Neural progenitor cell (in vitro differentiated cells): Measurements from ENCODE around the gene LITAFD. TPM values are rescaled to one million over a fixed set of nuclear protein-coding genes. Genes with fewer than 3 reads are reported as not detected.

Experiments
- DNase-seq: peaks from one replicate; pipeline ENCODE4 v3.0.0-alpha.2; 2016; ENCODE audit warnings: low spot score
- H2AFZ ChIP-seq: fragments of 200-600 bp; sonication (generic); replicated peaks from 2 replicates; pipeline ENCODE4 v1.6.1; 2016; ENCODE audit warnings: antibody characterized with exemption
- H3F3A ChIP-seq: fragments of 200-600 bp; sonication (generic); 2 replicates; pipeline ENCODE4 v1.6.1; 2016; ENCODE audit warnings: antibody characterized with exemption, low read depth
- H3K27ac ChIP-seq: fragments of 200-600 bp; sonication (generic); 2 replicates; pipeline ENCODE4 v1.5.1; 2016; ENCODE audit warnings: mild to moderate bottlenecking
- H3K27me3 ChIP-seq: fragments of 200-600 bp; sonication (generic); 2 replicates; pipeline ENCODE4 v1.6.1; 2016; ENCODE audit warnings: mild to moderate bottlenecking, moderate library complexity
- H3K36me3 ChIP-seq: fragments of 200-600 bp; sonication (generic); 2 replicates; pipeline ENCODE4 v1.5.1; 2016
- H3K4me1 ChIP-seq: fragments of 200-600 bp; sonication (generic); 2 replicates; pipeline ENCODE4 v1.6.1; 2016; ENCODE audit warnings: mixed run types
- H3K4me2 ChIP-seq: fragments of 200-600 bp; sonication (generic); 2 replicates; pipeline ENCODE4 v1.6.1; 2016
- H3K4me3 ChIP-seq: fragments of 200-600 bp; sonication (generic); 2 replicates; pipeline ENCODE4 v1.5.1; 2016
- H3K79me2 ChIP-seq: fragments of 200-600 bp; sonication (generic); 2 replicates; pipeline ENCODE4 v1.6.1; 2016; ENCODE audit warnings: low read depth
- H3K9ac ChIP-seq: fragments of 200-600 bp; sonication (generic); 2 replicates; pipeline ENCODE4 v1.6.1; 2016
- H3K9me3 ChIP-seq: fragments of 200-600 bp; sonication (generic); 2 replicates; pipeline ENCODE4 v1.5.1; 2016; ENCODE audit warnings: low read depth
- H4K20me1 ChIP-seq: fragments of 200-600 bp; sonication (generic); 2 replicates; pipeline ENCODE4 v1.6.1; 2016; ENCODE audit warnings: low read depth
- H3K27ac Mint-ChIP-seq: 3 replicates; pipeline ENCODE4 v1.8.0; 2021; ENCODE audit warnings: mixed read lengths
- H3K27me3 Mint-ChIP-seq: 2 replicates; pipeline ENCODE4 v1.8.0; 2022; ENCODE audit warnings: low read depth, mild to moderate bottlenecking, inconsistent platforms, moderate library complexity, mixed read lengths; ENCODE audit not compliant: insufficient read depth
- H3K36me3 Mint-ChIP-seq: 3 replicates; pipeline ENCODE4 v1.8.0; 2021; ENCODE audit warnings: mixed read lengths
- H3K4me1 Mint-ChIP-seq: 3 replicates; pipeline ENCODE4 v1.8.0; 2021; ENCODE audit warnings: mixed read lengths
- H3K4me3 Mint-ChIP-seq: 3 replicates; pipeline ENCODE4 v1.8.0; 2021; ENCODE audit warnings: mild to moderate bottlenecking, moderate library complexity, mixed read lengths
- H3K9me3 Mint-ChIP-seq: 3 replicates; pipeline ENCODE4 v1.8.0; 2020; ENCODE audit warnings: mixed read lengths
- CTCF ChIP-seq: fragments of 200-600 bp; sonication (generic); IDR thresholded peaks from 2 replicates; pipeline ENCODE4 v1.5.1; 2017; ENCODE audit warnings: antibody characterized with exemption, mild to moderate bottlenecking
- EZH2 ChIP-seq: fragments of 200-600 bp; sonication (generic); IDR thresholded peaks from 2 replicates; pipeline ENCODE4 v1.6.1; 2017; ENCODE audit warnings: antibody characterized with exemption, mild to moderate bottlenecking, moderate library complexity
- EZH2phosphoT487 ChIP-seq: fragments of 200-600 bp; sonication (generic); IDR thresholded peaks from 2 replicates; pipeline ENCODE4 v1.6.1; 2017; ENCODE audit warnings: antibody characterized with exemption
- total RNA-seq: library from RNA; depleted of rRNA; stranded (reverse); fragments of >200 nt; gene quantifications from 2 replicates; pipeline ENCODE4 v1.2.3, GENCODE V29; 2015; ENCODE audit warnings: low replicate concordance

Gene LITAFD
- total RNA-seq, 1 donor from 2014 or later: not detected

- peaks cover 21% of the 10 kb centered on the region for H3K4me1 Mint-ChIP-seq
- H3K27me3 ChIP-seq: no peaks in the 10 kb centered on the region
- H3K4me1 ChIP-seq: no peaks in the 10 kb centered on the region
- no peak overlapping the region for H3K4me3 ChIP-seq
- H3K27me3 Mint-ChIP-seq: peaks cover 4% of the 10 kb centered on the region
- no peaks in the 10 kb centered on the region for H3K36me3 ChIP-seq
- peaks cover 34% of the 10 kb centered on the region for H3K36me3 Mint-ChIP-seq
- peaks cover 5% of the 10 kb centered on the region for H3F3A ChIP-seq
- DNase-seq: no peak
- no peak overlapping the region for H3K9ac ChIP-seq
- H4K20me1 ChIP-seq: peaks cover 100% of the 10 kb centered on the region
- peaks cover 100% of the 10 kb centered on the region for H3K79me2 ChIP-seq
- no peak overlapping the region for H3K27ac ChIP-seq
- H2AFZ ChIP-seq: no peak overlapping the region
- TF ChIP-seq EZH2phosphoT487 (no peak), EZH2 (no peak), CTCF (no peak)
- no peak overlapping the region for H3K4me2 ChIP-seq
- no peak overlapping the region for H3K4me3 Mint-ChIP-seq
- H3K9me3 ChIP-seq: no peaks in the 10 kb centered on the region
- H3K27ac Mint-ChIP-seq: no peak overlapping the region
- H3K9me3 Mint-ChIP-seq: peaks cover 2% of the 10 kb centered on the region
Observed at GRCh38 chr16:8929086-8929748, 47.1 kb downstream of the LITAFD start.

- Histone ChIP-seq H3K4me3 (no peak overlapping the region), H3K4me1 (peaks cover 3% of the 10 kb centered on the region), H3K36me3 (no peaks in the 10 kb centered on the region), H3K27me3 (no peaks in the 10 kb centered on the region), H3K79me2 (peaks cover 100% of the 10 kb centered on the region), H2AFZ (no peak overlapping the region), H3K9ac (no peak overlapping the region), H4K20me1 (peaks cover 100% of the 10 kb centered on the region), H3F3A (peaks cover 5% of the 10 kb centered on the region), H3K4me2 (no peak overlapping the region), H3K9me3 (no peaks in the 10 kb centered on the region), H3K27ac (no peak overlapping the region)
- no peak overlapping the region for H3K4me3 Mint-ChIP-seq
- no peak for TF ChIP-seq EZH2
- TF ChIP-seq CTCF: no peak
- TF ChIP-seq EZH2phosphoT487: no peak
- H3K4me1 Mint-ChIP-seq: peaks cover 39% of the 10 kb centered on the region
- DNase-seq: peak; percentile 81
- H3K36me3 Mint-ChIP-seq: peaks cover 25% of the 10 kb centered on the region
- H3K27me3 Mint-ChIP-seq: peaks cover 2% of the 10 kb centered on the region
- H3K27ac Mint-ChIP-seq: no peak overlapping the region
- H3K9me3 Mint-ChIP-seq: peaks cover 2% of the 10 kb centered on the region
Observed at GRCh38 chr16:8931859-8932258, 49.7 kb downstream of the LITAFD start.

- peaks cover 37% of the 10 kb centered on the region for H3K4me1 Mint-ChIP-seq
- Histone ChIP-seq H3K4me3 (no peak overlapping the region), H3K79me2 (peaks cover 100% of the 10 kb centered on the region), H3K4me1 (peaks cover 3% of the 10 kb centered on the region), H2AFZ (no peak overlapping the region), H3K9me3 (no peaks in the 10 kb centered on the region), H3K36me3 (no peaks in the 10 kb centered on the region), H3K4me2 (no peak overlapping the region), H4K20me1 (peaks cover 100% of the 10 kb centered on the region), H3K27ac (no peak overlapping the region), H3F3A (peaks cover 5% of the 10 kb centered on the region), H3K27me3 (no peaks in the 10 kb centered on the region), H3K9ac (no peak overlapping the region)
- H3K4me3 Mint-ChIP-seq: no peak overlapping the region
- peaks cover 2% of the 10 kb centered on the region for H3K27me3 Mint-ChIP-seq
- peaks cover 5% of the 10 kb centered on the region for H3K36me3 Mint-ChIP-seq
- TF ChIP-seq EZH2: no peak
- no peak for TF ChIP-seq CTCF
- TF ChIP-seq EZH2phosphoT487: no peak
- no peak for DNase-seq
- peak overlapping the region; percentile 42 for H3K27ac Mint-ChIP-seq
- no peaks in the 10 kb centered on the region for H3K9me3 Mint-ChIP-seq
Observed at GRCh38 chr16:8934601-8935000, 52.5 kb downstream of the LITAFD start.

Other genes starting within 250 kb of the LITAFD start
- 7.3 and 7.9 TPM in 2 replicates for gene ABAT, start 207.7 kb upstream of the LITAFD start, total RNA-seq
- gene TMEM186, start 84.7 kb upstream of the LITAFD start, total RNA-seq: 6.4 and 9.9 TPM in 2 replicates
- gene PMM2, start 84.5 kb upstream of the LITAFD start, total RNA-seq: 12.5 and 22.2 TPM in 2 replicates
- gene CARHSP1, start 13.3 kb upstream of the LITAFD start, total RNA-seq: 115 and 269 TPM in 2 replicates
- gene USP7, start 81.6 kb downstream of the LITAFD start, total RNA-seq: 76.3 and 90.3 TPM in 2 replicates
- gene HAPSTR1, start 209.3 kb downstream of the LITAFD start, total RNA-seq: 64.2 and 77.3 TPM in 2 replicates